WTC11 (cell line): Measurements from ENCODE around the gene C1orf167. TPM values are rescaled to one million over a fixed set of nuclear protein-coding genes. Genes with fewer than 3 reads are reported as not detected.

ENCODE experiments used
- ATAC-seq: fragments of 200-7000 bp; cut with Tn5 transposase; 2 replicates; pipeline ENCODE4 v1.10.0; 2021; ENCODE audit warnings: mild to moderate bottlenecking, moderate library complexity
- CTCF ChIA-PET: fragments of 300-600 bp; sonication (Branson Sonifier 250); formaldehyde crosslinking; loops from one replicate; lab custom pipeline; 2021; ENCODE audit warnings: antibody characterized with exemption; lab: Charles Lee
- POLR2A ChIA-PET: fragments of 350-600 bp; sonication (Branson Sonifier 250); formaldehyde crosslinking; loops from one replicate; lab custom pipeline; 2021; ENCODE audit warnings: antibody characterized with exemption; lab: Charles Lee
- DNase-seq: peaks from one replicate; pipeline ENCODE4 v3.0.0; 2021; ENCODE audit warnings: low spot score
- H3K27ac Mint-ChIP-seq: 2 replicates; pipeline ENCODE4 v1.8.0; 2021; ENCODE audit warnings: mixed read lengths
- H3K27me3 Mint-ChIP-seq: 2 replicates; pipeline ENCODE4 v1.8.0; 2021; ENCODE audit warnings: low read depth, mild to moderate bottlenecking, moderate library complexity, mixed read lengths
- H3K36me3 Mint-ChIP-seq: 2 replicates; pipeline ENCODE4 v1.8.0; 2021; ENCODE audit warnings: mixed read lengths
- H3K4me1 Mint-ChIP-seq: 2 replicates; pipeline ENCODE4 v1.8.0; 2022; ENCODE audit warnings: mixed read lengths
- H3K4me3 Mint-ChIP-seq: 2 replicates; pipeline ENCODE4 v1.8.0; 2021; ENCODE audit warnings: mild to moderate bottlenecking, moderate library complexity, mixed read lengths
- H3K9me3 Mint-ChIP-seq: 2 replicates; pipeline ENCODE4 v1.8.0; 2021; ENCODE audit warnings: mixed read lengths
- ARID4B ChIP-seq: sonication (generic); formaldehyde crosslinking; IDR thresholded peaks from 2 replicates; pipeline ENCODE4 v1.8.0; 2023; ENCODE audit warnings: missing genetic modification reagents, mild to moderate bottlenecking, borderline replicate concordance
- ATF2 ChIP-seq: sonication (generic); formaldehyde crosslinking; IDR thresholded peaks from 2 replicates; pipeline ENCODE4 v1.8.1; 2022; ENCODE audit warnings: low read depth, missing genetic modification reagents, borderline replicate concordance
- CTCF ChIP-seq: fragments of 200-600 bp; IDR thresholded peaks from 2 replicates; pipeline ENCODE4 v1.8.0; 2022; ENCODE audit warnings: antibody characterized with exemption
- OVOL2 ChIP-seq: fragments of 250-450 bp; sonication (Bioruptor Pico); IDR thresholded peaks from 2 replicates; pipeline ENCODE4 v1.9.0; 2021; ENCODE audit warnings: mild to moderate bottlenecking, borderline replicate concordance
- SMAD4 ChIP-seq: sonication (generic); formaldehyde crosslinking; IDR thresholded peaks from 2 replicates; pipeline ENCODE4 v1.8.0; 2022; ENCODE audit warnings: mild to moderate bottlenecking, missing genetic modification reagents
- SOX15 ChIP-seq: fragments of 250-450 bp; sonication (Bioruptor Pico); IDR thresholded peaks from 2 replicates; pipeline ENCODE4 v1.9.0; 2021; ENCODE audit warnings: mild to moderate bottlenecking
- TEAD1 ChIP-seq: sonication (generic); formaldehyde crosslinking; IDR thresholded peaks from 2 replicates; pipeline ENCODE4 v1.8.0; 2022; ENCODE audit warnings: mild to moderate bottlenecking, missing genetic modification reagents
- ZNF232 ChIP-seq: sonication (generic); formaldehyde crosslinking; IDR thresholded peaks from 2 replicates; pipeline ENCODE4 v1.8.0; 2022; ENCODE audit warnings: mild to moderate bottlenecking, missing genetic modification reagents
- ZNF425 ChIP-seq: fragments of 250-450 bp; sonication (Bioruptor Pico); conservative IDR thresholded peaks from 2 replicates; pipeline ENCODE4 v1.9.0; 2021; ENCODE audit warnings: mild to moderate bottlenecking
- total RNA-seq: library from RNA; stranded (reverse); gene quantifications from 3 replicates; pipeline ENCODE4 v1.2.3, GENCODE V29; 2021
- TF ChIP-seq, protein P1 (sequence below): sonication (generic); formaldehyde crosslinking; IDR thresholded peaks from 2 replicates; pipeline ENCODE4 v1.8.1; 2022; ENCODE audit warnings: missing genetic modification reagents, borderline replicate concordance
- TF ChIP-seq, protein P2 (sequence below): fragments of 250-450 bp; sonication (Bioruptor Pico); IDR thresholded peaks from 2 replicates; pipeline ENCODE4 v1.9.0; 2021; ENCODE audit warnings: mild to moderate bottlenecking
- TF ChIP-seq, protein P3 (sequence below): sonication (generic); formaldehyde crosslinking; IDR thresholded peaks from 2 replicates; pipeline ENCODE4 v1.8.0; 2022; ENCODE audit warnings: mild to moderate bottlenecking, missing genetic modification reagents

C1orf167 gene
- total RNA-seq, 1 experiment from 2014 or later = 1.2 TPM

DNA sequence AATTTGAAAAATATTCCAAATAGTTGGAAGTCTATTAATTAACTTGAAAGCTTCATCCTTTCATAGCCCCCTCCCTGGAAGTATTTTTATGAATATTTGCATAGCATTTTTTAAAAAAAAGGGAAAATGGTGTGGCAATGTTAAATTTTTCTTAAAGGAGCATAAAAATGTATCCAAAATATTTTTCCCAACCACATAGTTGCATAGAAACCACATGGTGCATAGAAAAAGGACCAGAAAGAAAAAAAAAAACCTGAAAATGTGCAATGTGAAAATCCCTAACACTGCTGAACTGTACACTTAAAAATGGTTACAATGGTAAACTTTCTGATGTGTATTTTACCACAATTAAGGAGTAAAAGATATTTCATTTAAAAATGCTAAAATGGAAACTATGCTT lies 8.0 kb downstream of the C1orf167 start (continued):
- TF ChIP-seq, protein P1, sequence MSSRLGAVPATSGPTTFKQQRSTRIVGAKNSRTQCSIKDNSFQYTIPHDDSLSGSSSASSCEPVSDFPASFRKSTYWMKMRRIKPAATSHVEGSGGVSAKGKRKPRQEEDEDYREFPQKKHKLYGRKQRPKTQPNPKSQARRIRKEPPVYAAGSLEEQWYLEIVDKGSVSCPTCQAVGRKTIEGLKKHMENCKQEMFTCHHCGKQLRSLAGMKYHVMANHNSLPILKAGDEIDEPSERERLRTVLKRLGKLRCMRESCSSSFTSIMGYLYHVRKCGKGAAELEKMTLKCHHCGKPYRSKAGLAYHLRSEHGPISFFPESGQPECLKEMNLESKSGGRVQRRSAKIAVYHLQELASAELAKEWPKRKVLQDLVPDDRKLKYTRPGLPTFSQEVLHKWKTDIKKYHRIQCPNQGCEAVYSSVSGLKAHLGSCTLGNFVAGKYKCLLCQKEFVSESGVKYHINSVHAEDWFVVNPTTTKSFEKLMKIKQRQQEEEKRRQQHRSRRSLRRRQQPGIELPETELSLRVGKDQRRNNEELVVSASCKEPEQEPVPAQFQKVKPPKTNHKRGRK (CRISPR knock-in tag) = no peak
- TF ChIP-seq SOX15 (CRISPR knock-in tag) (no peak), TEAD1 (no peak), ARID4B (CRISPR knock-in tag) (no peak), ZNF232 (CRISPR knock-in tag) (no peak), ZNF425 (CRISPR knock-in tag) (no peak)

GRCh38 chr1:11771481-11772043 lies 9.6 kb downstream of the C1orf167 start:
- no peak overlapping the region for H3K4me3 Mint-ChIP-seq
- no peaks in the 10 kb centered on the region for H3K9me3 Mint-ChIP-seq
- TF ChIP-seq ATF2 (CRISPR knock-in tag) = no peak
- no peak for ATAC-seq
- POLR2A ChIA-PET = no interaction called here
- no peaks in the 10 kb centered on the region for H3K27me3 Mint-ChIP-seq
- H3K27ac Mint-ChIP-seq = peak overlapping the region; percentile 36; the same call in 1 of the 2 replicates
- H3K36me3 Mint-ChIP-seq = no peaks in the 10 kb centered on the region
- CTCF ChIA-PET = interaction anchor here (0.9 to 2.3 kb wide), 5 partner anchors 13 to 121 kb away, joined by 3 to 12 read pairs (median 5); partner anchors contain the start of gene FBXO6
- peaks cover 3% of the 10 kb centered on the region; the same call in 1 of the 2 replicates for H3K4me1 Mint-ChIP-seq
- no peak for DNase-seq

DNA sequence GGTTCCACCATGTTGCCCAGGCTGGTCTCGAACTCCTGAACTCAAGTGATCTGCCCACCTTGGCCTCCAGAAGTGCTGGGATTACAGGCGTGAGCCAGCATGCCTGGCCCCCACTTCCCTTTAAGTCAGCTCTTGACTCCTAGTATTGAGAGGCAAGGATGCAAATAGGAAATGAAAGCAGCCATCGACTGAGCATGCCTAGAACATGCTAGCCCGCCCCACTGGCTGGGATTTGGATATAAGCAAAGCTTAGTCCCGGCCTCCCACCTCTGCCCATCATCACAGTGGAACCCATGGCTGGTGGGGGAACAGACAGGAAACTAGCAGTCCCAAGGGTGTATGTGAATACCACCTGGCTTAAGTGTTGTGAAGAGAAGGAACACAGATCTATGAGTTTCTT lies 10.5 kb downstream of the C1orf167 start:
- DNase-seq = no peak
- CTCF ChIA-PET = interaction anchor here (1.0 to 2.3 kb wide), 6 partner anchors 8 to 122 kb away, joined by 3 to 12 read pairs (median 4); partner anchors contain the start of gene FBXO6
- no peak overlapping the region for H3K27ac Mint-ChIP-seq

GRCh38 chr1:11774753-11775152 lies 12.8 kb downstream of the C1orf167 start:
- H3K36me3 Mint-ChIP-seq = no peaks in the 10 kb centered on the region
- ChIA-PET POLR2A (no interaction called here), CTCF (interaction anchor here (0.8 to 1.4 kb wide), 3 partner anchors 11 to 26 kb away, joined by 3 to 12 read pairs (median 4); no protein-coding TSS in a partner anchor)
- no peak for DNase-seq
- H3K27ac Mint-ChIP-seq = no peak overlapping the region
- no peaks in the 10 kb centered on the region for H3K27me3 Mint-ChIP-seq
- no peaks in the 10 kb centered on the region for H3K9me3 Mint-ChIP-seq
- peaks cover 3% of the 10 kb centered on the region; the same call in 1 of the 2 replicates for H3K4me1 Mint-ChIP-seq
- no peak overlapping the region for H3K4me3 Mint-ChIP-seq
- ATAC-seq = no peak
- TF ChIP-seq, protein P2, sequence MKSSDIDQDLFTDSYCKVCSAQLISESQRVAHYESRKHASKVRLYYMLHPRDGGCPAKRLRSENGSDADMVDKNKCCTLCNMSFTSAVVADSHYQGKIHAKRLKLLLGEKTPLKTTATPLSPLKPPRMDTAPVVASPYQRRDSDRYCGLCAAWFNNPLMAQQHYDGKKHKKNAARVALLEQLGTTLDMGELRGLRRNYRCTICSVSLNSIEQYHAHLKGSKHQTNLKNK (CRISPR knock-in tag) = no peak
- TF ChIP-seq, protein P3, sequence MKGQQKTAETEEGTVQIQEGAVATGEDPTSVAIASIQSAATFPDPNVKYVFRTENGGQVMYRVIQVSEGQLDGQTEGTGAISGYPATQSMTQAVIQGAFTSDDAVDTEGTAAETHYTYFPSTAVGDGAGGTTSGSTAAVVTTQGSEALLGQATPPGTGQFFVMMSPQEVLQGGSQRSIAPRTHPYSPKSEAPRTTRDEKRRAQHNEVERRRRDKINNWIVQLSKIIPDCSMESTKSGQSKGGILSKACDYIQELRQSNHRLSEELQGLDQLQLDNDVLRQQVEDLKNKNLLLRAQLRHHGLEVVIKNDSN (CRISPR knock-in tag) = no peak
- TF ChIP-seq CTCF = no peak
- TF ChIP-seq ATF2 (CRISPR knock-in tag) = no peak

More for the DNA sequence above, 10.5 kb downstream of the C1orf167 start:
- no peak for TF ChIP-seq SMAD4 (CRISPR knock-in tag)
- TF ChIP-seq OVOL2 = no peak
- H3K9me3 Mint-ChIP-seq = no peaks in the 10 kb centered on the region
- peaks cover 3% of the 10 kb centered on the region; the same call in 1 of the 2 replicates for H3K4me1 Mint-ChIP-seq
- no peaks in the 10 kb centered on the region for H3K27me3 Mint-ChIP-seq
- ATAC-seq = peak; percentile 49
- POLR2A ChIA-PET = interaction anchor here (0.5 kb wide), 1 partner anchor 128 kb away, joined by 9 read pairs; no protein-coding TSS in a partner anchor
- no peak overlapping the region for H3K4me3 Mint-ChIP-seq
- no peaks in the 10 kb centered on the region for H3K36me3 Mint-ChIP-seq
